ENCODE measurements around the gene GP9.

DNA sequence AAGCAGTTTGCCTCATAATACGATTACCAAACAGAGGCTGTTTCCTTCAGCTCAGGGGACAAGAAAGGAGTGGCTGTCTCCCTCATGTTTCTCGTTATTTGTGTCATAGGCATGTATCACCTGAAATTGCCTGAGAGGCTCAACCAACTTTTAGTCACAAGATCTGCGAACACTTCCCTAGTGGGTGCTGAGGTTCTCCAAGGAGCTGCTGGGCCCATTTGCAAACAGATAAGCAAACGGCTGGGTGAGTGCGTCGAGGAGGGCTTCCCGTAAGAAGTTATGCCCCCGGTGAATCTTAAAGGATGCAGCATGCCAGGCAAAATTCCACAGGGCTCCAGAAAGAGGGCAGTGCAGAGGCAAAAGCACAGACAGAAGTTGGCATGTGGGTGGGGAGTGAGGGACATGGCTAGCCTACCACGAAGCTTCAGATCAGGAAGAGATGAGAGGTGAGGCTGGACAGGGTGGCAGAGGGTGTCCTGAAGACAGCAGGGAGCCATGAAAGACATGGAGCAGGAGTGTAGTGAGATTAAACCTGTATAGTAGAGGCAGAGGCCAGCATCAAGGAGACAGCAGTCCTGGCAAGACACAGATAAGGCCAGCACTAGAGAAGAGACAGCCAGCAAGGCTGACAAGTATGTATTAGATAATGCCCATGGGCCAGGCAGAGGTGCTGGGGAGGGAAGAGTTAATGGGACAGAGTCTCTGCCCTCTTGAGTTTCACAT lies 4.0 kb upstream of the GP9 start:
- no peak for TF ChIP-seq CTCF (IDR thresholded peaks at IDR 0.05)
- no peak for TF ChIP-seq BHLHE40 (IDR thresholded peaks at IDR 0.05; ENCODE audit: low read depth, low read length)
- TF ChIP-seq MAFK (IDR thresholded peaks at IDR 0.05; ENCODE audit: partially characterized antibody), result no peak
- no peak for TF ChIP-seq SMC3 (IDR thresholded peaks at IDR 0.05)
- TF ChIP-seq MAX (IDR thresholded peaks at IDR 0.05), result no peak
- TF ChIP-seq CHD4 (IDR thresholded peaks at IDR 0.05; ENCODE audit: borderline replicate concordance), result no peak
- TF ChIP-seq PBX3 (IDR thresholded peaks at IDR 0.05), result no peak
